GM18526 (cell line): Measurements from ENCODE around the gene ALDH1A1.

Experiments used
- POLR2A ChIP-seq: IDR thresholded peaks from 3 replicates; pipeline ENCODE4 v1.6.1; 2011; ENCODE audit not compliant: insufficient read length; ENCODE audit errors: extremely low read depth

The ALDH1A1 gene

GRCh38 chr9:72919246-72919945 is 33.5 kb downstream of the ALDH1A1 start:
- TF ChIP-seq POLR2A: no peak

- TF ChIP-seq POLR2A: no peak
Measured at GRCh38 chr9:72917892-72918509, 34.9 kb downstream of the ALDH1A1 start.

- no peak for TF ChIP-seq POLR2A
Measured at GRCh38 chr9:72915659-72916058, 37.2 kb downstream of the ALDH1A1 start.

- no peak for TF ChIP-seq POLR2A
Measured at GRCh38 chr9:72914750-72915149, 38.1 kb downstream of the ALDH1A1 start.

GRCh38 chr9:72913382-72914009 is 39.4 kb downstream of the ALDH1A1 start:
- TF ChIP-seq POLR2A: no peak

GRCh38 chr9:72912476-72913381 is 40.1 kb downstream of the ALDH1A1 start:
- no peak for TF ChIP-seq POLR2A

GRCh38 chr9:72911816-72912215 is 41.0 kb downstream of the ALDH1A1 start:
- TF ChIP-seq POLR2A: no peak

- no peak for TF ChIP-seq POLR2A
Measured at GRCh38 chr9:72911247-72911775, 41.5 kb downstream of the ALDH1A1 start.

GRCh38 chr9:72909428-72909827 is 43.4 kb downstream of the ALDH1A1 start:
- no peak for TF ChIP-seq POLR2A

GRCh38 chr9:72907421-72907820 is 45.4 kb downstream of the ALDH1A1 start:
- no peak for TF ChIP-seq POLR2A

GRCh38 chr9:72906810-72907209 is 46.0 kb downstream of the ALDH1A1 start:
- TF ChIP-seq POLR2A: no peak

- no peak for TF ChIP-seq POLR2A
Measured at GRCh38 chr9:72905514-72906480, 47.1 kb downstream of the ALDH1A1 start.

- TF ChIP-seq POLR2A: no peak
Measured at GRCh38 chr9:72904267-72905093, 48.4 kb downstream of the ALDH1A1 start.

GRCh38 chr9:72903103-72903502 is 49.8 kb downstream of the ALDH1A1 start:
- no peak for TF ChIP-seq POLR2A

GRCh38 chr9:72902268-72902667 is 50.6 kb downstream of the ALDH1A1 start:
- no peak for TF ChIP-seq POLR2A
